GM18511 (cell line): ENCODE measurements around the gene TBC1D16.

Experiments
- ATAC-seq: cut with Tn5 transposase; IDR thresholded peaks from one replicate; pipeline ENCODE4 v1.9.1; 2021; ENCODE audit warnings: mild to moderate bottlenecking, moderate library complexity; ENCODE audit not compliant: unreplicated experiment

Gene TBC1D16

GRCh38 chr17:79989106-79989835, 46.4 kb downstream of the TBC1D16 start:
- ATAC-seq: no peak

- no peak for ATAC-seq
Observed at GRCh38 chr17:79988185-79988971, 47.3 kb downstream of the TBC1D16 start.

GRCh38 chr17:79987935-79988184, 47.8 kb downstream of the TBC1D16 start:
- no peak for ATAC-seq

GRCh38 chr17:79987187-79987934, 48.3 kb downstream of the TBC1D16 start:
- ATAC-seq: no peak

GRCh38 chr17:79986411-79987186, 49.1 kb downstream of the TBC1D16 start:
- no peak for ATAC-seq

GRCh38 chr17:79985943-79986391, 49.7 kb downstream of the TBC1D16 start:
- no peak for ATAC-seq

- no peak for ATAC-seq
Observed at GRCh38 chr17:79985361-79985942, 50.2 kb downstream of the TBC1D16 start.

- ATAC-seq: no peak
Observed at GRCh38 chr17:79984877-79985276, 50.8 kb downstream of the TBC1D16 start.

GRCh38 chr17:79984045-79984840, 51.4 kb downstream of the TBC1D16 start:
- no peak for ATAC-seq

GRCh38 chr17:79983456-79983855, 52.2 kb downstream of the TBC1D16 start:
- no peak for ATAC-seq

GRCh38 chr17:79982986-79983385, 52.7 kb downstream of the TBC1D16 start:
- no peak for ATAC-seq

- ATAC-seq: no peak
Observed at GRCh38 chr17:79981661-79982101, 54.0 kb downstream of the TBC1D16 start.

GRCh38 chr17:79981090-79981489, 54.6 kb downstream of the TBC1D16 start:
- ATAC-seq: no peak

- ATAC-seq: no peak
Observed at GRCh38 chr17:79980246-79981043, 55.2 kb downstream of the TBC1D16 start.

- no peak for ATAC-seq
Observed at GRCh38 chr17:79979816-79980215, 55.9 kb downstream of the TBC1D16 start.

- no peak for ATAC-seq
Observed at GRCh38 chr17:79979221-79979741, 56.4 kb downstream of the TBC1D16 start.

GRCh38 chr17:79978548-79978855, 57.2 kb downstream of the TBC1D16 start:
- no peak for ATAC-seq

GRCh38 chr17:79977708-79978547, 57.7 kb downstream of the TBC1D16 start:
- no peak for ATAC-seq
